Stimulated activated CD8-positive, alpha-beta memory T cell treated with anti-CD3 and anti-CD28 coated beads, Interleukin-2, amount 100 ng/mL, for 1 hour (primary cell): ENCODE data around the gene AREL1.

Experiments used
- DNase-seq, 2 donors: peaks; one replicate each; pipeline ENCODE4 v3.0.0-alpha.2; 2020; ENCODE audit warnings: low read depth in 2 of 2

Gene AREL1

GRCh38 chr14:74611650-74612349, 101.1 kb downstream of the AREL1 start, which contains the start of gene LTBP2:
LTBP2 (minus strand) TSS chr14:74612237; CDS start chr14:74611944, 293 bp downstream.
- DNase-seq = no peak
